GM12872 (cell line): ENCODE measurements around the gene CRAMP1.

Source experiments
- CTCF ChIP-seq: IDR thresholded peaks from 3 replicates; pipeline ENCODE4 v1.5.1; 2011; ENCODE audit warnings: low read depth, mild to moderate bottlenecking, low read length, moderate library complexity; ENCODE audit not compliant: insufficient read depth

CRAMP1 gene

GRCh38 chr16:1601489-1601888, 10.7 kb upstream of the CRAMP1 start:
- no peak for TF ChIP-seq CTCF

GRCh38 chr16:1602285-1602684, 9.9 kb upstream of the CRAMP1 start:
- TF ChIP-seq CTCF, result no peak

GRCh38 chr16:1606774-1607173, 5.4 kb upstream of the CRAMP1 start:
- no peak for TF ChIP-seq CTCF

- TF ChIP-seq CTCF, result no peak
Measured at GRCh38 chr16:1607971-1608370, 4.2 kb upstream of the CRAMP1 start.

- TF ChIP-seq CTCF, result no peak
Measured at GRCh38 chr16:1610071-1610898, 1.9 kb upstream of the CRAMP1 start.

GRCh38 chr16:1610899-1611632, 1.1 kb upstream of the CRAMP1 start:
- TF ChIP-seq CTCF, result no peak

GRCh38 chr16:1613211-1613622, 1.1 kb downstream of the CRAMP1 start:
- no peak for TF ChIP-seq CTCF
